Measurements from ENCODE around the gene PNLDC1. TPM values are rescaled to one million over a fixed set of nuclear protein-coding genes. Genes with fewer than 3 reads are reported as not detected.
A peak's percentile ranks its signal among the peaks of the same experiment; 100 is the strongest.
"Not testable (repeated sequence)": the region's sequence is repeated elsewhere in the genome, so short reads cannot be mapped to it uniquely, and the experiment has no call there.

Gene PNLDC1
- polyA plus RNA-seq, 1 donor from 2014 or later = not detected

DNA sequence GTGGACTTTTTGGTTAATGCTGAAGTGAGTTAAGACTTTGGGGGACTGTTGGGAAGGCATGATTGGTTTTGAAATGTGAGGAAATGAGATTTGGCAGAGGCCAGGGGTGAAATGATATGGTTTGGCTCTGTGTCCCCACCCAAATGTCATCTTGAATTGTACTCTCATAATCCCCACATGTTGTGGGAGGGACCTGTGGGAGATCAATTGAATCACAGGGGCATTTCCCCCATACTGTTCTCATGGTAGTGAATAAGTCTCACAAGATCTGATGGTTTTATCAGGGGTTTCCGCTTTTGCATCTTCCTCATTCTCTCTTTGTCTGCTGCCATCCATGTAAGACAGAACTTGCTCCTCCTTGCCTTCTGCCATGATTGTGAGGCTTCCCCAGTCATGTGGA lies 49.8 kb downstream of the PNLDC1 start:
- not testable (repeated sequence) for H3K9me2 ChIP-seq (ENCODE audit: insufficient read depth, low read length); H3F3A ChIP-seq (ENCODE audit: insufficient read depth, low read length, poor library complexity, severe bottlenecking); H4K20me1 ChIP-seq (ENCODE audit: insufficient read depth); H3K9me3 ChIP-seq (ENCODE audit: low read length); H3K9ac ChIP-seq (ENCODE audit: low read length); H3K36me3 ChIP-seq (ENCODE audit: insufficient read depth, low read length); H2AFZ ChIP-seq (ENCODE audit: low read depth, low read length); H3K79me2 ChIP-seq (replicated peaks; ENCODE audit: insufficient read depth, low read length); H3K27me3 ChIP-seq (ENCODE audit: insufficient read depth, low read depth, low read length); H3K4me3 ChIP-seq (ENCODE audit: low read length); H3K4me2 ChIP-seq (ENCODE audit: low read length); H3K27ac ChIP-seq (ENCODE audit: low read length)

DNA sequence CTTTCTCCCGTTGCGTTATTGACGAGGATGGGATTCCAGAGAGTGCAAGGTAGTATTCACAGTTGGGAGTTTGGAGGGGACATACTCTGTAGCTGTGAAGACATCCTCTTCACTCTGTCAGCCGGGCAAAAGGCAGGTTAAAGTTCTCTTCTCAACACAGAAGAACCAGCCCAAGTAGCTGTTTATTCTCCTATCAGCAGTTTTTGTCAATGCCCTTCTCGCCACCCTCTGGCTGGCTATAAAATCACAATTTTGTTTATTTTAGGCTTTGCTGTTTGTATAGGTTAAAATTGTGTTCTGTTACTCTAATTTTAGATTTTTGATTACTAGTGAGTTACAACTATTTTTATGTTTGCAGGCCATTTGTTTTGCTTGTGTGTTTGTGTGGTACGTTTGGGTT lies 52.8 kb downstream of the PNLDC1 start:
- no peaks in the 10 kb centered on the region for H3K27me3 ChIP-seq (ENCODE audit: insufficient read depth, low read depth, low read length)
- no peaks in the 10 kb centered on the region for H3K9me3 ChIP-seq (ENCODE audit: low read length)
- no peak overlapping the region for H3K9ac ChIP-seq (ENCODE audit: low read length)
- no peak overlapping the region for H2AFZ ChIP-seq (ENCODE audit: low read depth, low read length)
- no peak overlapping the region for H3K4me2 ChIP-seq (ENCODE audit: low read length)
- TF ChIP-seq POLR2AphosphoS5 (IDR thresholded peaks at IDR 0.05) = no peak
- TF ChIP-seq SMC3 (conservative IDR thresholded peaks at IDR 0.05; ENCODE audit: poor library complexity) = no peak
- peak; percentile 21 for TF ChIP-seq CTCF (IDR thresholded peaks at IDR 0.05; ENCODE audit: poor library complexity, severe bottlenecking)
- H3K27ac ChIP-seq (ENCODE audit: low read length) = no peak overlapping the region
- no peaks in the 10 kb centered on the region for H3F3A ChIP-seq (ENCODE audit: insufficient read depth, low read length, poor library complexity, severe bottlenecking)
- no peak overlapping the region for H3K4me3 ChIP-seq (ENCODE audit: low read length)
- H3K9me2 ChIP-seq (ENCODE audit: insufficient read depth, low read length) = no peaks in the 10 kb centered on the region
- H3K36me3 ChIP-seq (ENCODE audit: insufficient read depth, low read length) = no peaks in the 10 kb centered on the region
- no peaks in the 10 kb centered on the region for H3K79me2 ChIP-seq (replicated peaks; ENCODE audit: insufficient read depth, low read length)
- H4K20me1 ChIP-seq (ENCODE audit: insufficient read depth) = no peaks in the 10 kb centered on the region

DNA sequence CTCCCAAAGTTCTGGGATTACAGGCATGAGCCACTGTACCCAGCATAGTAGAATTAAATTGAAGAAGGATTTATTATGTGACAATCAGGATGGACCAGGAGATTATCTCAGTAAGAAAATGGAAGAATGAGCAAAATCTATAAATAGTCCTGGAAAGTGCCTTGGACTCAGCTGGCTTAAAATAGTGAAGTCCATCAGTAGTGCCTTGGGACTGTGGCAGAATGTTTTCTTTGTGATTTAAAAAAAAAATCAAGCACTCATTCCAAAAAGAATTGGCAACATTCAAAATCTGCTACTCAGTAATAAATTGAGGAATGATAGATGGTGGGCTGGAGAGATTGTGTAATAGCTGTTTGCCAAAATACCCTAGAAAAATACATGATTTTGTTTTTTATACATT lies 53.7 kb downstream of the PNLDC1 start:
- Histone ChIP-seq H3F3A (ENCODE audit: insufficient read depth, low read length, poor library complexity, severe bottlenecking) (no peaks in the 10 kb centered on the region), H3K9me3 (ENCODE audit: low read length) (no peaks in the 10 kb centered on the region), H2AFZ (ENCODE audit: low read depth, low read length) (no peak overlapping the region), H3K36me3 (ENCODE audit: insufficient read depth, low read length) (no peaks in the 10 kb centered on the region), H3K9ac (ENCODE audit: low read length) (no peak overlapping the region), H3K4me3 (ENCODE audit: low read length) (no peak overlapping the region), H3K4me2 (ENCODE audit: low read length) (no peak overlapping the region), H4K20me1 (ENCODE audit: insufficient read depth) (no peaks in the 10 kb centered on the region), H3K79me2 (replicated peaks; ENCODE audit: insufficient read depth, low read length) (no peaks in the 10 kb centered on the region), H3K27me3 (ENCODE audit: insufficient read depth, low read depth, low read length) (no peaks in the 10 kb centered on the region), H3K9me2 (ENCODE audit: insufficient read depth, low read length) (no peaks in the 10 kb centered on the region), H3K27ac (ENCODE audit: low read length) (no peak overlapping the region)
- TF ChIP-seq POLR2AphosphoS5 (IDR thresholded peaks at IDR 0.05) (no peak), CTCF (IDR thresholded peaks at IDR 0.05; ENCODE audit: poor library complexity, severe bottlenecking) (no peak), TAF1 (IDR thresholded peaks at IDR 0.05; ENCODE audit: low read depth) (no peak), REST (IDR thresholded peaks at IDR 0.05; ENCODE audit: borderline replicate concordance) (no peak), EP300 (conservative IDR thresholded peaks at IDR 0.05; ENCODE audit: poor library complexity, severe bottlenecking) (no peak), EZH2 (IDR thresholded peaks at IDR 0.05; ENCODE audit: borderline replicate concordance, insufficient read depth, low read length, poor library complexity, severe bottlenecking) (no peak), SMC3 (conservative IDR thresholded peaks at IDR 0.05; ENCODE audit: poor library complexity) (no peak), RAD21 (conservative IDR thresholded peaks at IDR 0.05) (no peak), MXI1 (conservative IDR thresholded peaks at IDR 0.05; ENCODE audit: poor library complexity, severe bottlenecking) (no peak)

All from neural cell (in vitro differentiated cells).